GM18519 (cell line): ENCODE results near the gene TAS1R2.
"Not testable (repeated sequence)": the region's sequence is repeated elsewhere in the genome, so short reads cannot be mapped to it uniquely, and the experiment has no call there.

Experiments used
- ATAC-seq: cut with Tn5 transposase; IDR thresholded peaks from one replicate; pipeline ENCODE4 v1.9.1; 2021; ENCODE audit warnings: mild to moderate bottlenecking, moderate library complexity; ENCODE audit not compliant: unreplicated experiment, low FRiP score

TAS1R2 gene

DNA sequence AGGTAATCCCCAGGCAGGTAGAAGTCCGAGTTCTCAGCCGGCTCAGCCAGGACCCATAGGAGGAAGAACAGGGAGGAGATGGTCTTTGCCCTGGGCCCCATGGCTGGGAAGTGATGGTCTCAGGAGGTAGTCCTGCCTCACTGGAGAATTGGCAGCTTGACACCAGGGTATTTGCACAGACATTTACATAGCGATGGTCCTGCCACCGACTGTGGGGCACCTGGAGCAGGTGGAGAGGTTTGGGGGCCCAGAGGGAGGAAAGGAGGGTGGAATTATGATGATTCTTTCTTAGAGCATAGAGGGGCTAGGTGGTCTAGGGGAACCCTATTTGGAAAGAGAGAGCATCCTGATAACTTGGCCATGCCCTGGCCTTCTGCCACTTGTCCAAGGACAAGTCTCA lies at the start of gene TAS1R2:
Gene TAS1R2, minus strand, starts transcription at position 101 of the 400 bp plus-strand sequence. Its CDS starts 0 bp downstream, at position 101.
- ATAC-seq, result no peak

GRCh38 chr1:18907917-18908845 lies 48.7 kb upstream of the TAS1R2 start:
- no peak for ATAC-seq

- no peak for ATAC-seq
Measured at GRCh38 chr1:18907021-18907916, 47.8 kb upstream of the TAS1R2 start.

DNA sequence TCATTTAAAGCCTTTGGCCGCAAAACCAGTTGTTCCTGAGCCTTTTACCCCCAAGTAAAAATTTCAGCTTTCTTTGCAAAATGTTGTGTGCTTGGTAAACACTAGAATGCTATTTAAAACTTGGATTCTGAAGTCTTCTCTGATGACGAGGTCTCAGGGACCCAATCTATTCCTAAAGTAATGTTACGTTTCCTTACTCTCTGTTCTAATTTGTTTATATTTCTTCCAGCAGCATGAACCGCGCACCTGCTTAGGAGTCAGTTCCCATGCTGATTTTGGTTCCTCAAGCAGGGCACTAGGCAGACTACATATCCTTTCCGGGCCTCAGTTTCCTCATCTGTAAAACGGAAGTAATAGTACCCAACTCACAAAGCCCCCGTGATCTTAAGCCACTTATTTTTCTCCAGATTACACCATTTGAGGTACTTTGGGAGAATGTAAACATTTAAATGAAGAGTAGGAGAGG lies 43.9 kb upstream of the TAS1R2 start:
- ATAC-seq, result no peak

GRCh38 chr1:18902523-18903290 lies 43.2 kb upstream of the TAS1R2 start, which contains the start of gene ALDH4A1:
ALDH4A1 (minus strand) TSS chr1:18902555; CDS start chr1:18902523, 32 bp downstream.
- ATAC-seq, result peak; percentile 87

GRCh38 chr1:18901952-18902522 lies 42.6 kb upstream of the TAS1R2 start:
- ATAC-seq, result no peak

DNA sequence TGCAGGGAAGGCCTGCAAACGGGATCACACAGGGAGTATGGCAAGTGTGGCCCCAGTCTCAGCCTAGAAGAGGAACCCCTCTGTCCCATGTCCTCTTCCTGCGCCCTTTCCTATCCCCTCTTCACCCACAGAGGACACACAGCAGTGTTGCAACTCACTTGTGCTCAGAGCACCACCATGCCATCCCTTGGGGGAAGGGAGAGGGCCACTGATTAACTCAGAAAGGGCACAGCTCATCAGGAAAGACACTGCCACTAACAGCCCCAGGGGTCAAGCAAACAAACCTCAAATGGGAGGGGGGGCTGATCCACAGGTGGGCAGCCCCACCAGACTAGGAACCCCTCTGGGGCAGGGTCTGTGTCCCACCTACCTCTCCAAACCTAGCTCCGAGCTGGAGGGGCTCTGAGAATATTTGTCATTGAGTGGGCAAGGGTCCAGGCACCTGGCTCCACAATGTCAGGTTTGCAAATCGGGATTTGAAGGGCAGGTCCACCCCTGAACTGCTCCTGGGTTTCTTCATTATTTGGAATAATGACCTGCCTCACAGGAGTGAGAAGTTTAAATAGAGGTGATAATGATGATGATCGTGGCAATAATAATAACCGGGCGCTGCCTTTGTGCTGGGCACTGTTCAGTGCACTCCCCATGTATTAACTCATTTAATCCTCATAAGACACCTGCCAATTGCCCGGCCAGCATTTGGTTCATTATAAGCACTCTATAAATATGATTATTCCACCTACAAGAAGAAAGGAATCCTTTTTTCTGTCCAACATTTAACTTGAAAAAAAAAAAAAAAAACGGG lies 41.9 kb upstream of the TAS1R2 start:
- ATAC-seq, result no peak

- no peak for ATAC-seq
Measured at GRCh38 chr1:18900303-18900841, 40.9 kb upstream of the TAS1R2 start.

GRCh38 chr1:18899363-18900049 lies 40.0 kb upstream of the TAS1R2 start:
- ATAC-seq, result no peak

GRCh38 chr1:18898567-18898966 lies 39.1 kb upstream of the TAS1R2 start:
- no peak for ATAC-seq

GRCh38 chr1:18895317-18895716 lies 35.9 kb upstream of the TAS1R2 start:
- no peak for ATAC-seq

DNA sequence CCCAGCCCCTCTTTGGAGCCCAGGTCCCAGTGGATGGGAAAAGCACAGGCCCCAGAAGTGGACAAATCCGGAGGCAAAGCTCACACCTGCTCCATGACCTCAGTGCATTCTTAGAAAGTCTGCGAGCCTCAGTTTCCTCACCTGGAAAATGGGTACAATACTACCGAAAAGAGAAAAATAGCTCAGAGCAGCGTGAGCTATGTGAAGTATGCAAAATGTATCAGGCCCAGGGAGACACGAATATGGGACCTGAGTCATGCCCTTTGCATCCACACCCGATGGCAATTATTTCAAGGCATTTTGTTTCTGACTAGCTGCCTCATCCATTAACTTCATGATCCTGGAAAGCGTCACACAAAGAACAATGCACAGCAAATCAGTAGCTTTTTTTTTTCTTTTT lies 33.7 kb upstream of the TAS1R2 start:
- ATAC-seq, result no peak

- ATAC-seq, result not testable (repeated sequence)
Measured at GRCh38 chr1:18891858-18892257, 32.4 kb upstream of the TAS1R2 start.

DNA sequence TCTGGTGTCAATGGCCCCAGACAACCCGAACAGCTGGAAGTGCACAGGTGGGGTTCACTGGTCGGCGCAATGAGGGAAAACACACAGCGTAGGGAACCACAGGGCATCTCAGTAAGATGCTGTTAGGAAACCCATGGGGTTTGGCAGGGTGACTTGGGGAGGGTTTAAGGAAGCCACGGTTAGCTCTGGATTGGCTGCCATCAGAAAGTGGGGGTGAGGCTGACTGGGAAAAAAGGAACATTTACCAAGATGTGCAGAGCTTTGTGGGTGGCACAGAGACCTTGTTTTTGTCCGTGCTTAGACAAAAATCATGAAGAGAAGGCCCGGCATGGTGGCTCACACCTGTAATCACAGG lies 31.9 kb upstream of the TAS1R2 start:
- ATAC-seq, result no peak

- no peak for ATAC-seq
Measured at GRCh38 chr1:18890706-18891425, 31.4 kb upstream of the TAS1R2 start.

DNA sequence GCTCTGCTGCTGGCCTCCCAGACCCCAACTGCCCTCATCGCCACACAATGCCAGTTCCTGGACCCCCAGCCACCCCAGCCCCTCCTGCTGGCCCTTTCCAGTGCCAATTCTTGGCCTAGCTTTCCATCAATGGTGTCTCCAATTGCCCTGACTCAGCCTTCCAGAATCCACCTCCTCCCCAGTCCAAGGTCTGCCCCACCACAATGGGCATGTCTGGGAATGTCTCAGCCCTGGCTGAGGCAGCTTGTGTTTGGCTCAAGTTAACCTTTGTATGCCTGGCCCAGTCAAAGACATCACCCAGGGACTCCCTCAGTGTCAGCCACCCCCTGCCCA lies 26.5 kb upstream of the TAS1R2 start:
- no peak for ATAC-seq

DNA sequence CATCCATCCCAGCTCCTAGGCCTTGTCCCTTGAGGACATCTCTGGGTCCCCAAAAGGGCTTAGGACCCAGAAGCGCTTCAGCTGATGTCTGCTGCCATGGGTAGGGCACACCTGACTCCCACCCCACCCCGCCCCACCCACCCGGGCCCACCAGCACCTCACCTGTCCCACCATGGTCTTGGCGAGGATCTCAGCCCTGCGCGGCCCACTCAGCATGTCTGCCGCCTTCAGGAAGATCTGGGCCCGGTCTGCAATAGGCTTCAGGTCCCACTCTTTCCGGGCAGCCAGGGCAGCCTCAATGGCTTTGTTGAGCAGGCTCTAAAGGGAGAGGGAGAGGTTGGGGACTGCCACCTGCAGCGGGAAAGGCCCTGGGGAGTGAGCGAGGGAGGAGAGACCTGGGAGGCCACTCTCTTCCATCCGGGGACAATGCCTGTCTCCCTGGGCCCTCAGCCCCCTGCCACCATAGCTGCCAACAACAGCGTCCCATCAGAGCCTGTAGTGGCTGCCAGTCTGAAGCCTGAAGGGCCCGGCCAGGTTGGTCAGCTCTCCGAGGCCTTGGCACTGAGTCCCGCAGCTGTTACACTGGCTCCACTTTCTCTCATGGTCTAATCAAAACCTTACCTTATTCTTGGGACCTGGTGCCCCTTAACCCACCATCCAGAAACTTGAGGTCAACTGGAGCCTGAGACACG lies 26.0 kb upstream of the TAS1R2 start:
- no peak for ATAC-seq
